OCI-LY3 (cell line): ENCODE results near the gene TADA3.

Experiments used
- H2AFZ ChIP-seq: fragments of 200-600, 300-600 bp; shearing (Covaris generic); 2 replicates; pipeline ENCODE4 v1.6.0; 2014; ENCODE audit warnings: antibody characterized with exemption, low read depth, low read length
- H3K27ac ChIP-seq: fragments of 200-600, 300-600 bp; sonication (generic); 2 replicates; pipeline ENCODE4 v1.5.1; 2014; ENCODE audit warnings: mild to moderate bottlenecking, low read length, moderate library complexity, mixed read lengths
- H3K27me3 ChIP-seq: fragments of 200-600, 300-600 bp; sonication (generic); 2 replicates; pipeline ENCODE4 v1.6.1; 2014; ENCODE audit warnings: low read depth, low read length, mixed read lengths
- H3K36me3 ChIP-seq: fragments of 200-600, 300-600 bp; sonication (generic); replicated peaks from 2 replicates; pipeline ENCODE3; 2014; ENCODE audit warnings: low read depth, low read length, mixed read lengths
- H3K4me1 ChIP-seq: fragments of 300-600, 200-600 bp; sonication (generic); 2 replicates; pipeline ENCODE4 v1.6.1; 2014; ENCODE audit warnings: low read length, mixed read lengths
- H3K4me2 ChIP-seq: fragments of 200-600, 300-600 bp; sonication (generic); 2 replicates; pipeline ENCODE4 v1.6.1; 2014; ENCODE audit warnings: low read length, mixed read lengths
- H3K4me3 ChIP-seq: fragments of 300-600, 200-600 bp; sonication (generic); 2 replicates; pipeline ENCODE4 v1.5.1; 2014; ENCODE audit warnings: antibody characterized with exemption, mild to moderate bottlenecking, low read length, moderate library complexity
- H3K79me2 ChIP-seq: fragments of 300-600, 200-600 bp; shearing (Covaris generic); 2 replicates; pipeline ENCODE4 v1.6.1; 2014; ENCODE audit warnings: mild to moderate bottlenecking, low read length, mixed read lengths
- H3K9ac ChIP-seq: fragments of 300-600, 200-600 bp; shearing (Covaris generic); 2 replicates; pipeline ENCODE4 v1.6.0; 2014; ENCODE audit warnings: mild to moderate bottlenecking, low read length, moderate library complexity
- H3K9me3 ChIP-seq: fragments of 200-600, 300-600 bp; shearing (Covaris generic); 2 replicates; pipeline ENCODE4 v1.6.1; 2014; ENCODE audit warnings: low read length, mixed read lengths; ENCODE audit not compliant: insufficient read depth
- H4K20me1 ChIP-seq: fragments of 200-600, 300-600 bp; sonication (generic); 2 replicates; pipeline ENCODE4 v1.6.1; 2016; ENCODE audit warnings: low read length, mixed read lengths; ENCODE audit not compliant: insufficient read depth
- CTCF ChIP-seq: fragments of 200-600, 300-600 bp; sonication (generic); IDR thresholded peaks from 2 replicates; pipeline ENCODE4 v1.5.1; 2014; ENCODE audit warnings: antibody characterized with exemption, low read length, low read depth
- EZH2phosphoT487 ChIP-seq: fragments of 200-600 bp; shearing (Covaris generic); IDR thresholded peaks from 2 replicates; pipeline ENCODE4 v1.6.1; 2018; ENCODE audit warnings: antibody characterized with exemption, mixed run types, low read depth

The TADA3 gene

GRCh38 chr3:9739181-9739580 is 53.1 kb downstream of the TADA3 start:
- Histone ChIP-seq H3K36me3 (peaks cover 67% of the 10 kb centered on the region), H3K27me3 (no peaks in the 10 kb centered on the region), H3K27ac (no peak overlapping the region), H4K20me1 (peaks cover 2% of the 10 kb centered on the region; the same call in 1 of the 2 replicates), H2AFZ (no peak overlapping the region), H3K4me1 (no peaks in the 10 kb centered on the region), H3K9me3 (no peaks in the 10 kb centered on the region), H3K4me3 (no peak overlapping the region), H3K9ac (no peak overlapping the region), H3K79me2 (peaks cover 16% of the 10 kb centered on the region), H3K4me2 (no peak overlapping the region)
- TF ChIP-seq EZH2phosphoT487 = no peak
- TF ChIP-seq CTCF = no peak

GRCh38 chr3:9736831-9737230 is 55.4 kb downstream of the TADA3 start:
- H3K9ac ChIP-seq = no peak overlapping the region
- peaks cover 9% of the 10 kb centered on the region for H3K4me1 ChIP-seq
- H3K36me3 ChIP-seq = peaks cover 47% of the 10 kb centered on the region
- H3K27ac ChIP-seq = no peak overlapping the region
- H3K79me2 ChIP-seq = peaks cover 40% of the 10 kb centered on the region
- H3K9me3 ChIP-seq = no peaks in the 10 kb centered on the region
- H3K4me3 ChIP-seq = no peak overlapping the region
- no peak overlapping the region for H3K4me2 ChIP-seq
- TF ChIP-seq EZH2phosphoT487 (no peak), CTCF (no peak)
- peaks cover 19% of the 10 kb centered on the region for H4K20me1 ChIP-seq
- no peaks in the 10 kb centered on the region for H3K27me3 ChIP-seq
- H2AFZ ChIP-seq = no peak overlapping the region

- Histone ChIP-seq H3K4me2 (peak overlapping the region; percentile 99), H3K79me2 (peaks cover 42% of the 10 kb centered on the region), H3K4me3 (peak overlapping the region; percentile 94), H4K20me1 (peaks cover 19% of the 10 kb centered on the region), H2AFZ (no peak overlapping the region), H3K9ac (peak overlapping the region; percentile 95), H3K27ac (no peak overlapping the region), H3K27me3 (no peaks in the 10 kb centered on the region), H3K4me1 (peaks cover 12% of the 10 kb centered on the region), H3K36me3 (peaks cover 16% of the 10 kb centered on the region), H3K9me3 (no peaks in the 10 kb centered on the region)
- TF ChIP-seq CTCF = no peak
- TF ChIP-seq EZH2phosphoT487 = no peak
Observed at GRCh38 chr3:9732740-9733115, 59.5 kb downstream of the TADA3 start.

- Histone ChIP-seq H3K4me1 (peaks cover 12% of the 10 kb centered on the region), H4K20me1 (peaks cover 19% of the 10 kb centered on the region), H3K4me3 (peak overlapping the region; percentile 94), H3K36me3 (peaks cover 14% of the 10 kb centered on the region), H3K27ac (peak overlapping the region; percentile 81), H3K27me3 (no peaks in the 10 kb centered on the region), H3K4me2 (peak overlapping the region; percentile 99), H2AFZ (no peak overlapping the region), H3K9ac (peak overlapping the region; percentile 95), H3K9me3 (no peaks in the 10 kb centered on the region), H3K79me2 (peaks cover 42% of the 10 kb centered on the region)
- TF ChIP-seq EZH2phosphoT487 = no peak
- no peak for TF ChIP-seq CTCF
Observed at GRCh38 chr3:9732080-9732739, 60.1 kb downstream of the TADA3 start.
